NB4 (cell line): Measurements from ENCODE around the gene NRGN.

Source experiments
- DNase-seq: peaks from one replicate; pipeline ENCODE4 v3.0.0; 2010; ENCODE audit warnings: low read depth
- H3K4me3 ChIP-seq: one replicate; pipeline ENCODE4 v1.5.1; 2011; ENCODE audit warnings: mild to moderate bottlenecking, low read depth, low read length, moderate library complexity
- CTCF ChIP-seq: IDR thresholded peaks from one replicate; pipeline ENCODE4 v1.5.1; 2012; ENCODE audit warnings: low read depth, low read length
- MAX ChIP-seq: IDR thresholded peaks from 2 replicates; pipeline ENCODE4 v1.6.1; 2011; ENCODE audit warnings: low read depth, low read length
- MYC ChIP-seq: IDR thresholded peaks from 2 replicates; pipeline ENCODE4 v1.6.1; 2011; ENCODE audit warnings: low read depth, low read length
- POLR2A ChIP-seq: IDR thresholded peaks from 2 replicates; pipeline ENCODE4 v1.6.1; 2011; ENCODE audit warnings: mild to moderate bottlenecking; ENCODE audit not compliant: insufficient read length; ENCODE audit errors: extremely low read depth

The NRGN gene

GRCh38 chr11:124739479-124740276, at the start of gene NRGN:
Gene NRGN, plus strand, starts transcription at chr11:124739942. Its CDS starts 143 bp downstream, at chr11:124740085.
- peak within 1 kb of the TSS; percentile 42 for H3K4me3 ChIP-seq
- DNase-seq = peak; percentile 89
- no peak for TF ChIP-seq MAX
- no peak for TF ChIP-seq POLR2A
- no peak for TF ChIP-seq MYC
- TF ChIP-seq CTCF = no peak

- no peak overlapping the region for H3K4me3 ChIP-seq
- no peak for TF ChIP-seq CTCF
- TF ChIP-seq MAX = no peak
- no peak for TF ChIP-seq POLR2A
- TF ChIP-seq MYC = no peak
- DNase-seq = no peak
Observed at GRCh38 chr11:124693142-124693541, 46.6 kb upstream of the NRGN start.

- TF ChIP-seq CTCF = no peak
- no peak for TF ChIP-seq MYC
- no peak for TF ChIP-seq POLR2A
- no peak for TF ChIP-seq MAX
- H3K4me3 ChIP-seq = no peak overlapping the region
- no peak for DNase-seq
Observed at GRCh38 chr11:124699547-124699946, 40.2 kb upstream of the NRGN start.

GRCh38 chr11:124700028-124700427, 39.7 kb upstream of the NRGN start:
- TF ChIP-seq CTCF = no peak
- no peak overlapping the region for H3K4me3 ChIP-seq
- DNase-seq = no peak

- H3K4me3 ChIP-seq = no peak overlapping the region
- no peak for TF ChIP-seq MAX
- no peak for TF ChIP-seq POLR2A
- TF ChIP-seq CTCF = no peak
- TF ChIP-seq MYC = no peak
- no peak for DNase-seq
Observed at GRCh38 chr11:124707829-124708228, 31.9 kb upstream of the NRGN start.

- no peak for TF ChIP-seq MYC
- DNase-seq = no peak
- no peak overlapping the region for H3K4me3 ChIP-seq
Observed at GRCh38 chr11:124712392-124712791, 27.4 kb upstream of the NRGN start.
